ENCODE data around the gene SLC13A4. TPM values are rescaled to one million over a fixed set of nuclear protein-coding genes. Genes with fewer than 3 reads are reported as not detected.
"Not testable (repeated sequence)": the region's sequence is repeated elsewhere in the genome, so short reads cannot be mapped to it uniquely, and the experiment has no call there.

The SLC13A4 gene
- total RNA-seq, 1 experiment from 2014 or later = not detected

DNA sequence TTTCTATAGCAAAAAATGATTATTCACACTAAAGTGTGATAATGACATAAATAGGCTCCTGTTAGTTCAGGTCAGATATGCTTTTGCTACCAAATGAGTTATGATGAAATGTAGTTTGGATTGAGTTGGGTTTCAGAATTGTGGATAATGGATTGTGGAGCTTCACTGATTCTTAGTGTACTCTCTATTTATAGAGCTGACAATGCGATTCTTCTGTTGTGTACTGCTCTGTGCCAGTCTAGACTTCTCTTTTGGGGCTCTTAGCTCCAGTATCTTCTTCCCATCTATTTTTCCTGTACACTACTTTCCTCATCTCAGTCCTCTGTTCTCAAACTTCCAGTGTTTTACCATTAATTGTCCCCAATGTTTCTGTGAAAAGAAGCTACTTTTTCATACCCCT is 58.2 kb downstream of the SLC13A4 start:
- Histone ChIP-seq H3K9me3 (ENCODE audit: low read depth, low read length, poor library complexity, severe bottlenecking) (no peaks in the 10 kb centered on the region), H3K4me1 (ENCODE audit: insufficient read depth, low read length, poor library complexity, severe bottlenecking) (peaks cover 5% of the 10 kb centered on the region), H3K4me3 (ENCODE audit: low read depth, low read length, poor library complexity, severe bottlenecking) (no peak overlapping the region), H3K27ac (ENCODE audit: low read depth, low read length, poor library complexity, severe bottlenecking) (no peak overlapping the region), H3K36me3 (ENCODE audit: insufficient read depth, low read length, poor library complexity, severe bottlenecking) (peaks cover 9% of the 10 kb centered on the region), H3K27me3 (replicated peaks; ENCODE audit: insufficient read depth, low read depth, low read length, poor library complexity) (no peaks in the 10 kb centered on the region)
- ChIA-PET POLR2A (ENCODE audit: low non-redundant PET) (no interaction called here), CTCF (interaction anchor here (0.9 kb wide), 1 partner anchor 1922 kb away, joined by 3 read pairs; no protein-coding TSS in a partner anchor)
- intact Hi-C loops (cut with micrococcal nuclease; ENCODE audit: unreplicated experiment) = loop anchor here (5.0 kb wide), 2 partner anchors 128 to 338 kb away; no protein-coding TSS in a partner anchor
- TF ChIP-seq EZH2 (IDR thresholded peaks at IDR 0.05; ENCODE audit: borderline replicate concordance, low read depth, low read length, poor library complexity, severe bottlenecking) = no peak
- TF ChIP-seq CTCF (conservative IDR thresholded peaks at IDR 0.05; ENCODE audit: low read depth, low read length) = no peak
- DNase-seq (ENCODE audit: low spot score) = no peak
- no TSS peak for BruUV-seq (replicated peaks)

GRCh38 chr7:135668852-135669395 is 59.1 kb downstream of the SLC13A4 start:
- DNase-seq (ENCODE audit: low spot score); H3K4me3 ChIP-seq (ENCODE audit: low read depth, low read length, poor library complexity, severe bottlenecking); H3K36me3 ChIP-seq (ENCODE audit: insufficient read depth, low read length, poor library complexity, severe bottlenecking); H3K27ac ChIP-seq (ENCODE audit: low read depth, low read length, poor library complexity, severe bottlenecking); BruUV-seq (replicated peaks); POLR2A ChIA-PET (ENCODE audit: low non-redundant PET); H3K9me3 ChIP-seq (ENCODE audit: low read depth, low read length, poor library complexity, severe bottlenecking); H3K27me3 ChIP-seq (replicated peaks; ENCODE audit: insufficient read depth, low read depth, low read length, poor library complexity); intact Hi-C loops (cut with micrococcal nuclease; ENCODE audit: unreplicated experiment): not testable (repeated sequence)
- peaks cover 12% of the 10 kb centered on the region for H3K4me1 ChIP-seq (ENCODE audit: insufficient read depth, low read length, poor library complexity, severe bottlenecking)
- CTCF ChIA-PET = interaction anchor here (0.6 kb wide), 1 partner anchor 1206 kb away, joined by 5 read pairs; no protein-coding TSS in a partner anchor

- intact Hi-C loops (cut with micrococcal nuclease; ENCODE audit: unreplicated experiment); H3K27ac ChIP-seq (ENCODE audit: low read depth, low read length, poor library complexity, severe bottlenecking); H3K4me3 ChIP-seq (ENCODE audit: low read depth, low read length, poor library complexity, severe bottlenecking); POLR2A ChIA-PET (ENCODE audit: low non-redundant PET); DNase-seq (ENCODE audit: low spot score); H3K27me3 ChIP-seq (replicated peaks; ENCODE audit: insufficient read depth, low read depth, low read length, poor library complexity); CTCF ChIA-PET; H3K36me3 ChIP-seq (ENCODE audit: insufficient read depth, low read length, poor library complexity, severe bottlenecking); BruUV-seq (replicated peaks); H3K9me3 ChIP-seq (ENCODE audit: low read depth, low read length, poor library complexity, severe bottlenecking): not testable (repeated sequence)
- peaks cover 13% of the 10 kb centered on the region for H3K4me1 ChIP-seq (ENCODE audit: insufficient read depth, low read length, poor library complexity, severe bottlenecking)
Measured at GRCh38 chr7:135667626-135668025, 60.4 kb downstream of the SLC13A4 start.

DNA sequence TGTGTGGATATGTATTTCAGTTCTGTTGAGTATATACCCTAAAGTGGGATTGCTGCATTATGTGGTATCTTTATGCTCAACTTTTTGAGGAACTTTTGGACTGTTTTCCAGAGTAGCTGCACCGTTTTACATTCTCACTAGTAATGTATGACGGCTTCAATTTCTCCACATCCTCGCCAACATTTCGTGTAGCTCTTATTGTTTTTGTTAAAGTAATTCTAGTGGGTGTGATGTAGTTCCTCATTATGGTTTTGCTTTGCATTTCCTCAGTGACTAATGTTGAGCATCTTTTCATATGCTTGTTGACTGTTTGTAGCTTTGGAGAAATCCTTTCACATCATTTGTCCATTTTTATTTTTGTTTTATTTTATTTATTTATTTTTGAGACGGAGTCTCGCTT is 61.1 kb downstream of the SLC13A4 start:
- ChIA-PET CTCF (interaction anchor here (0.5 kb wide), 1 partner anchor 96 kb away, joined by 3 read pairs; no protein-coding TSS in a partner anchor), POLR2A (ENCODE audit: low non-redundant PET) (no interaction called here)
- TF ChIP-seq EZH2 (IDR thresholded peaks at IDR 0.05; ENCODE audit: borderline replicate concordance, low read depth, low read length, poor library complexity, severe bottlenecking) = no peak
- TF ChIP-seq CTCF (conservative IDR thresholded peaks at IDR 0.05; ENCODE audit: low read depth, low read length) = no peak
- Histone ChIP-seq H3K36me3 (ENCODE audit: insufficient read depth, low read length, poor library complexity, severe bottlenecking) (no peaks in the 10 kb centered on the region), H3K4me3 (ENCODE audit: low read depth, low read length, poor library complexity, severe bottlenecking) (no peak overlapping the region), H3K27ac (ENCODE audit: low read depth, low read length, poor library complexity, severe bottlenecking) (no peak overlapping the region), H3K27me3 (replicated peaks; ENCODE audit: insufficient read depth, low read depth, low read length, poor library complexity) (no peaks in the 10 kb centered on the region), H3K9me3 (ENCODE audit: low read depth, low read length, poor library complexity, severe bottlenecking) (no peaks in the 10 kb centered on the region), H3K4me1 (ENCODE audit: insufficient read depth, low read length, poor library complexity, severe bottlenecking) (peaks cover 13% of the 10 kb centered on the region)
- no TSS peak for BruUV-seq (replicated peaks)
- DNase-seq (ENCODE audit: low spot score) = no peak
- intact Hi-C loops (cut with micrococcal nuclease; ENCODE audit: unreplicated experiment) = no loop called here
